ENCODE data around the gene TGFB1.
"Not testable (repeated sequence)": the region's sequence is repeated elsewhere in the genome, so short reads cannot be mapped to it uniquely, and the experiment has no call there.

Gene TGFB1

GRCh38 chr19:41353466-41354342 lies at the start of gene TGFB1:
Gene TGFB1 (minus strand): TSS chr19:41353922. CDS start chr19:41353044, 878 bp downstream.
- peak; percentile 78 for DNase-seq

GRCh38 chr19:41402010-41402409 lies 48.3 kb upstream of the TGFB1 start:
- no peak for DNase-seq

- no peak for DNase-seq
Measured at GRCh38 chr19:41401483-41401882, 47.8 kb upstream of the TGFB1 start.

GRCh38 chr19:41399525-41399924 lies 45.8 kb upstream of the TGFB1 start:
- no peak for DNase-seq

GRCh38 chr19:41399091-41399490 lies 45.4 kb upstream of the TGFB1 start:
- no peak for DNase-seq

GRCh38 chr19:41398598-41398997 lies 44.9 kb upstream of the TGFB1 start:
- no peak for DNase-seq

GRCh38 chr19:41398050-41398418 lies 44.3 kb upstream of the TGFB1 start:
- no peak for DNase-seq

GRCh38 chr19:41397086-41398049 lies 43.6 kb upstream of the TGFB1 start, which contains the start of the genes BCKDHA and EXOSC5:
Gene BCKDHA (plus strand): TSS chr19:41397818. CDS start chr19:41397828, 10 bp downstream.
Gene EXOSC5 (minus strand): TSS chr19:41397359. CDS start chr19:41397328, 31 bp downstream.
- DNase-seq: peak; percentile 100

- no peak for DNase-seq
Measured at GRCh38 chr19:41395355-41395754, 41.6 kb upstream of the TGFB1 start.

GRCh38 chr19:41392775-41393174 lies 39.1 kb upstream of the TGFB1 start:
- no peak for DNase-seq

- no peak for DNase-seq
Measured at GRCh38 chr19:41391618-41392017, 37.9 kb upstream of the TGFB1 start.

GRCh38 chr19:41386442-41386841 lies 32.7 kb upstream of the TGFB1 start:
- no peak for DNase-seq

GRCh38 chr19:41384351-41384750 lies 30.6 kb upstream of the TGFB1 start:
- DNase-seq: no peak

GRCh38 chr19:41381536-41381935 lies 27.8 kb upstream of the TGFB1 start:
- DNase-seq: not testable (repeated sequence)

- peak; percentile 49 for DNase-seq
Measured at GRCh38 chr19:41377977-41378709, 24.4 kb upstream of the TGFB1 start.

- no peak for DNase-seq
Measured at GRCh38 chr19:41376998-41377365, 23.3 kb upstream of the TGFB1 start.

- DNase-seq: peak; percentile 76
Measured at GRCh38 chr19:41376241-41376997, 22.7 kb upstream of the TGFB1 start, which contains the start of gene TMEM91. Gene TMEM91 (plus strand): TSS chr19:41376533. CDS start chr19:41378310, 1,777 bp downstream.

GRCh38 chr19:41373993-41374392 lies 20.3 kb upstream of the TGFB1 start:
- DNase-seq: peak; percentile 98

GRCh38 chr19:41372501-41372900 lies 18.8 kb upstream of the TGFB1 start:
- no peak for DNase-seq

GRCh38 chr19:41371541-41371940 lies 17.8 kb upstream of the TGFB1 start:
- no peak for DNase-seq

GRCh38 chr19:41371119-41371518 lies 17.4 kb upstream of the TGFB1 start:
- DNase-seq: not testable (repeated sequence)

GRCh38 chr19:41369769-41370168 lies 16.0 kb upstream of the TGFB1 start:
- no peak for DNase-seq

Data from NCI-H69 (cell line).